Keratinocyte (primary cell): ENCODE measurements around the gene MKS1. TPM values are rescaled to one million over a fixed set of nuclear protein-coding genes. Genes with fewer than 3 reads are reported as not detected.

ENCODE experiments used
- DNase-seq: peaks from one replicate; pipeline ENCODE4 v3.0.0-alpha.2; 2011; ENCODE audit warnings: low read depth, missing footprints, low spot score
- FAIRE-seq: peaks from 2 replicates; lab custom pipeline; 2011; peaks lifted over from hg19 to GRCh38; lab: Jason Lieb, UNC
- H2AFZ ChIP-seq: 2 replicates; pipeline ENCODE4 v1.6.0; 2012; ENCODE audit warnings: low read length, control low read depth, inconsistent platforms; ENCODE audit not compliant: control insufficient read depth
- H3K27ac ChIP-seq: 2 replicates; pipeline ENCODE4 v1.5.1; 2011; ENCODE audit warnings: low read length; ENCODE audit not compliant: control insufficient read depth, insufficient read depth
- H3K27me3 ChIP-seq: 3 replicates; pipeline ENCODE4 v1.6.0; 2011; ENCODE audit warnings: low read length; ENCODE audit not compliant: control insufficient read depth, insufficient read depth; ENCODE audit errors: extremely low read depth
- H3K36me3 ChIP-seq, 2 experiments: 2 replicates in 1 of 2; 3 replicates in 1 of 2; pipeline ENCODE4 v1.5.1; 2011; ENCODE audit warnings: low read length in 2 of 2, mild to moderate bottlenecking in 1 of 2; ENCODE audit not compliant: control insufficient read depth in 2 of 2, insufficient read depth in 2 of 2; ENCODE audit errors: extremely low read depth in 1 of 2
- H3K4me1 ChIP-seq: 3 replicates; pipeline ENCODE4 v1.5.1; 2011; ENCODE audit warnings: low read length; ENCODE audit not compliant: control insufficient read depth, insufficient read depth; ENCODE audit errors: extremely low read depth
- H3K4me2 ChIP-seq: 3 replicates; pipeline ENCODE4 v1.6.0; 2011; ENCODE audit warnings: low read depth, low read length; ENCODE audit not compliant: control insufficient read depth, insufficient read depth; ENCODE audit errors: extremely low read depth
- H3K4me3 ChIP-seq, 3 experiments: fragments of 200-600 bp in 1 of 3; sonication (generic) in 1 of 3; 2 replicates in 2 of 3; 3 replicates in 1 of 3; pipeline ENCODE4 v1.5.1; 2011 to 2016; ENCODE audit warnings: low read length in 3 of 3, mild to moderate bottlenecking in 3 of 3, control low read depth in 2 of 3, inconsistent platforms in 1 of 3, low read depth in 1 of 3, mixed read lengths in 1 of 3, mixed run types in 1 of 3, moderate library complexity in 1 of 3; ENCODE audit not compliant: control insufficient read depth in 2 of 3, insufficient read depth in 2 of 3; ENCODE audit errors: extremely low read depth in 1 of 3
- H3K79me2 ChIP-seq: 2 replicates; pipeline ENCODE4 v1.6.0; 2012; ENCODE audit warnings: low read length; ENCODE audit not compliant: control insufficient read depth, insufficient read depth
- H3K9ac ChIP-seq: 3 replicates; pipeline ENCODE4 v1.6.0; 2011; ENCODE audit warnings: low read length; ENCODE audit not compliant: control insufficient read depth, insufficient read depth; ENCODE audit errors: extremely low read depth
- H3K9me1 ChIP-seq: 3 replicates; pipeline ENCODE4 v1.6.0; 2011; ENCODE audit warnings: low read length; ENCODE audit not compliant: control insufficient read depth, insufficient read depth; ENCODE audit errors: extremely low read depth
- H3K9me3 ChIP-seq: 2 replicates; pipeline ENCODE4 v1.5.1; 2012; ENCODE audit warnings: low read depth, low read length; ENCODE audit not compliant: control insufficient read depth
- H4K20me1 ChIP-seq: 3 replicates; pipeline ENCODE4 v1.6.0; 2011; ENCODE audit warnings: low read length; ENCODE audit not compliant: control insufficient read depth, insufficient read depth; ENCODE audit errors: extremely low read depth
- CTCF ChIP-seq, 3 experiments: IDR thresholded peaks in 1 of 3; conservative IDR thresholded peaks in 1 of 3; optimal IDR thresholded peaks in 1 of 3; 2 replicates in 2 of 3; 3 replicates in 1 of 3; pipeline versions ENCODE3 to v1.5.1; 2011; ENCODE audit warnings: low read length in 3 of 3, mild to moderate bottlenecking in 3 of 3, moderate library complexity in 2 of 3, control low read depth in 1 of 3, inconsistent platforms in 1 of 3; ENCODE audit not compliant: insufficient read depth in 2 of 3; ENCODE audit errors: extremely low read depth in 1 of 3
- EZH2 ChIP-seq: IDR thresholded peaks from one replicate; pipeline ENCODE4 v1.6.1; 2012; ENCODE audit warnings: inconsistent platforms, mild to moderate bottlenecking, low read length, moderate library complexity
- dilution Hi-C: fragments of 300-500 bp; cut with MboI; formaldehyde crosslinking; loops from one replicate; pipeline ENCODE4 v1.7.0; 2020; ENCODE audit warnings: low sequenced_read_pairs; ENCODE audit not compliant: extremely low pct_ligation_motif_present
- polyA plus RNA-seq, 5 experiments: library from polyadenylated mRNA; depleted of rRNA in 3 of 5; stranded (reverse) in 3 of 5; stranded (forward) in 1 of 5; unstranded in 1 of 5; fragments of >200 nt; gene quantifications; 1 replicate in 1 of 5; 2 replicates in 3 of 5; 3 replicates in 1 of 5; pipeline versions ENCODE4 v1.2.1 to v1.2.3, GENCODE V29; 2011 to 2012; ENCODE audit warnings: missing spikeins in 2 of 5, low read depth in 1 of 5, low replicate concordance in 1 of 5

Gene MKS1
- polyA plus RNA-seq, 1 donor (not counting 4 experiments of a cell fraction or from before 2014, with no cell fraction given): 12.2 TPM

DNA sequence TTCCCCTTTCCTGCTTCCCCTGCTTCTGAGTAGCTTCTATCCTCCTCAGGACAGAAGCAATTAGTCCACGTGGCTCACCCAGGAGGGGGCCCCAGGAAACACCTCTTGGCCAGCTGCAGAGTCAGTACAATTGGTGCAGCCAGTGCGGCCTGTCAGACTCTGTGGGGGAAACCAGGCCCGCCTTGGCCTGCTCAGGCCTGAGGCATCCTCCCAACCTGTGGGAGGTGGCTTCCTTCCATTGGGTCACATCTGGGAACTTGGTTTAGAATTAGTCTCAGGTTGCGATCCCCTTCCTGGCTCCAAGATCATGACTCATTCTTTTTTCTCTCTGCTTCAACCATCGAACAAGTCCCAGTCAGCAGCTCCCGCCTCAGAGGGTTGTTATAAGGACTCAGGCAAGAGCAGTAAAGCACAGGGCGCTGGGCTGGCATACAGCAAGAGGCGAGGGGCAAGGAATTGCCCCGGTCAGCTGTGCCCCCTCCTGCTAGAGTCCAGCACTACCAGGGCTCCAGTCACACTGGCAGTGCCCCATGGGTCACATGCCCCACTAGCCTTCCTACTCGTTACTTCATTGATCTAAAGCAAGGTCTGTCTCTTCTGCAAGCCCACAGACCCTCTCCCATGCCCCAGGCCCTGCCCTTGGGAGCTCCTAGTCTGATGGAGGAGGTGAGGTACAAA, 34.6 kb downstream of the MKS1 start:
- peaks cover 8% of the 10 kb centered on the region for H3K27me3 ChIP-seq
- H3K4me2 ChIP-seq: peak overlapping the region; percentile 45
- peak; percentile 83 for DNase-seq
- H3K4me1 ChIP-seq: peaks cover 7% of the 10 kb centered on the region
- TF ChIP-seq CTCF (optimal IDR thresholded peaks at IDR 0.05 in 1 of 3, IDR thresholded peaks at IDR 0.05 in 1 of 3, conservative IDR thresholded peaks at IDR 0.05 in 1 of 3; ENCODE audit: extremely low read depth in 1 of 3, insufficient read depth in 2 of 3, low read length in 3 of 3) (no peak), EZH2 (no peak)
- no peak overlapping the region for H3K27ac ChIP-seq
- H4K20me1 ChIP-seq: no peaks in the 10 kb centered on the region
- H3K9me3 ChIP-seq: no peaks in the 10 kb centered on the region
- no peak for FAIRE-seq
- no peaks in the 10 kb centered on the region for H3K36me3 ChIP-seq
- H3K79me2 ChIP-seq: no peaks in the 10 kb centered on the region
- no peaks in the 10 kb centered on the region for H3K9me1 ChIP-seq
- no peak overlapping the region for H3K9ac ChIP-seq
- dilution Hi-C loops: no loop called here
- H2AFZ ChIP-seq: no peak overlapping the region
- no peak overlapping the region for H3K4me3 ChIP-seq

DNA sequence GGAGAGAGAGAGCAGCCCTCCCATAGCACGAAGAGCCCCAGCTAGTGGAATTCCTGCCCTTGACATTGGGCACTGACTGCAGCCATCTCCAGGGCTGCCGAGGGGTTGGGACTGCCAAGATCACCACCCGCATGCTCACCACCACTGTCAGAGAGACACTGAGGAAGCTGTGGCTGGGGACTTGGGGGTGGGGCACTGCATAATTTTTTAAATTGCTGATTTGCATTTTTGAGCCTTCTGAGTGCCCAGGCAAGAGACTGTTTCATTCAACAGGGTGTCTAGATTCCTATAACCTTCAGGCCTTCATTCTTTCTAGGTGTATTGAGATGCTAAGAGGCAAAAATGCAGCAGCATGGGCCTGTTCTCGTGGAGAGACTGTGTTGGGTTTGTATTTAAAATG, 35.5 kb downstream of the MKS1 start:
- Histone ChIP-seq H3K9me1 (no peaks in the 10 kb centered on the region), H3K4me2 (no peak overlapping the region), H3K36me3 (no peaks in the 10 kb centered on the region), H3K4me1 (peaks cover 6% of the 10 kb centered on the region), H3K4me3 (no peak overlapping the region), H4K20me1 (no peaks in the 10 kb centered on the region), H3K79me2 (no peaks in the 10 kb centered on the region), H3K27me3 (peaks cover 8% of the 10 kb centered on the region), H2AFZ (no peak overlapping the region), H3K9me3 (no peaks in the 10 kb centered on the region), H3K27ac (no peak overlapping the region), H3K9ac (no peak overlapping the region)
- DNase-seq (no peak), FAIRE-seq (no peak)
- dilution Hi-C loops: no loop called here
- TF ChIP-seq EZH2: no peak
- TF ChIP-seq CTCF (optimal IDR thresholded peaks at IDR 0.05 in 1 of 3, IDR thresholded peaks at IDR 0.05 in 1 of 3, conservative IDR thresholded peaks at IDR 0.05 in 1 of 3; ENCODE audit: extremely low read depth in 1 of 3, insufficient read depth in 2 of 3, low read length in 3 of 3): no peak
